ENCODE measurements around the gene DNASE1L3. TPM values are rescaled to one million over a fixed set of nuclear protein-coding genes. Genes with fewer than 3 reads are reported as not detected.

DNASE1L3 gene
- total and polyA plus RNA-seq, 2 donors (not counting 3 experiments of a cell fraction or from before 2014, with no cell fraction given) = 0.95 to 1.3 TPM

GRCh38 chr3:58175437-58176184, 35.2 kb downstream of the DNASE1L3 start:
- ChIA-PET POLR2A (no interaction called here), CTCF (interaction anchor here (0.7 to 6.6 kb wide), 3 partner anchors 9 to 130 kb away, joined by 3 to 80 read pairs (median 3); partner anchors contain the start of genes HTD2 and RPP14)
- no peak overlapping the region for H3K9ac ChIP-seq (replicated peaks; ENCODE audit: extremely low read depth, insufficient read depth, low read length)
- intact Hi-C loops (cut with micrococcal nuclease) (loop anchor here (2.0 to 5.0 kb wide), 2 partner anchors 41 to 223 kb away; no protein-coding TSS in a partner anchor), dilution Hi-C loops (cut with MboI; ENCODE audit: extremely low pct_ligation_motif_present, low sequenced_read_pairs) (no loop called here)
- no peaks in the 10 kb centered on the region for H3K9me1 ChIP-seq (replicated peaks; ENCODE audit: control insufficient read depth, extremely low read depth, insufficient read depth, low read length)
- no peaks in the 10 kb centered on the region for H3K9me3 ChIP-seq (replicated peaks; ENCODE audit: control insufficient read depth, insufficient read depth, low read length)
- peak; percentile 75 for FAIRE-seq
- H3K4me3 ChIP-seq (replicated peaks in 1 of 3; ENCODE audit: insufficient read depth in 1 of 3, low read depth in 1 of 3, low read length in 3 of 3) = no peak overlapping the region
- H4K20me1 ChIP-seq (replicated peaks; ENCODE audit: control insufficient read depth, extremely low read depth, insufficient read depth, low read length) = no peaks in the 10 kb centered on the region
- H3K4me2 ChIP-seq (ENCODE audit: insufficient read depth, low read length) = peak overlapping the region; percentile 1
- H3K27me3 ChIP-seq (ENCODE audit: control insufficient read depth in 2 of 2, insufficient read depth in 2 of 2, low read length in 2 of 2) = no peaks in the 10 kb centered on the region
- H3K4me1 ChIP-seq (ENCODE audit: control insufficient read depth, extremely low read depth, insufficient read depth, low read length) = peaks cover 39% of the 10 kb centered on the region
- peaks cover 9 to 13% of the 10 kb centered on the region in 2 experiments for H3K36me3 ChIP-seq (ENCODE audit: control insufficient read depth in 2 of 2, extremely low read depth in 1 of 2, insufficient read depth in 2 of 2, low read length in 2 of 2)
- BruUV-seq (replicated peaks) = no TSS peak
- peak overlapping the region; percentile 18 for H3K27ac ChIP-seq (ENCODE audit: insufficient read depth, low read depth, low read length)
- H3K79me2 ChIP-seq (ENCODE audit: control insufficient read depth, insufficient read depth, low read length) = no peaks in the 10 kb centered on the region
- peak; percentile 74 for DNase-seq (ENCODE audit: low read depth, low spot score)
- TF ChIP-seq POLR2A (IDR thresholded peaks at IDR 0.05; ENCODE audit: low read depth, low read length) (no peak), POLR2AphosphoS5 (IDR thresholded peaks at IDR 0.05; ENCODE audit: insufficient read depth, low read depth, low read length) (no peak), FOS (IDR thresholded peaks at IDR 0.05; ENCODE audit: borderline replicate concordance, insufficient read depth, low read length) (no peak), EZH2 (IDR thresholded peaks at IDR 0.05; ENCODE audit: borderline replicate concordance, low read depth, low read length, severe bottlenecking) (no peak), GATA2 (IDR thresholded peaks at IDR 0.05; ENCODE audit: insufficient read depth, insufficient read length, low read depth, low read length) (no peak), MYC (IDR thresholded peaks at IDR 0.05; ENCODE audit: low read depth, low read length) (no peak), JUN (IDR thresholded peaks at IDR 0.05; ENCODE audit: borderline replicate concordance, insufficient read depth, insufficient read length, low read depth) (no peak), MAX (IDR thresholded peaks at IDR 0.05; ENCODE audit: insufficient read depth, insufficient read length) (no peak), CTCF (IDR thresholded peaks at IDR 0.05; ENCODE audit: extremely low read depth in 1 of 2, insufficient read depth in 1 of 2, low read depth in 1 of 2, low read length in 2 of 2) (no peak)
- H2AFZ ChIP-seq (ENCODE audit: low read depth, low read length) = no peak overlapping the region

Data from endothelial cell of umbilical vein (primary cell).